DND-41 (cell line): ENCODE data around the gene WFDC10A.

Experiments
- ATAC-seq: fragments of 200-7000 bp; cut with Tn5 transposase; 3 replicates; pipeline ENCODE4 v1.9.1; 2021; ENCODE audit warnings: low read depth; ENCODE audit not compliant: insufficient read depth
- DNase-seq: peaks from one replicate; pipeline ENCODE4 v3.0.0-alpha.2; 2020
- H2AFZ ChIP-seq: 2 replicates; pipeline ENCODE4 v1.6.0; 2012; ENCODE audit warnings: low read depth, low read length
- H3K27ac ChIP-seq: 2 replicates; pipeline ENCODE4 v1.5.1; 2012; ENCODE audit warnings: low read length, inconsistent platforms
- H3K27me3 ChIP-seq: fragments of 200-600 bp; sonication (generic); 2 replicates; pipeline ENCODE4 v1.6.0; 2012; ENCODE audit warnings: low read length, mild to moderate bottlenecking, inconsistent platforms; ENCODE audit not compliant: insufficient read depth, poor library complexity
- H3K36me3 ChIP-seq: 2 replicates; pipeline ENCODE4 v1.5.1; 2012; ENCODE audit warnings: low read length, inconsistent platforms; ENCODE audit not compliant: insufficient read depth
- H3K4me1 ChIP-seq: 2 replicates; pipeline ENCODE4 v1.5.1; 2012; ENCODE audit warnings: mild to moderate bottlenecking, low read length; ENCODE audit not compliant: insufficient read depth
- H3K4me2 ChIP-seq: 2 replicates; pipeline ENCODE4 v1.6.0; 2012; ENCODE audit warnings: mild to moderate bottlenecking, moderate library complexity, low read length, inconsistent platforms; ENCODE audit not compliant: insufficient read depth
- H3K4me3 ChIP-seq, 2 experiments: fragments of 200-600 bp in 1 of 2; shearing (Covaris generic) in 1 of 2; 2 replicates each; pipeline ENCODE4 v1.5.1; 2012 to 2016; ENCODE audit warnings: inconsistent platforms in 2 of 2, low read length in 2 of 2, mild to moderate bottlenecking in 2 of 2, low read depth in 1 of 2, moderate library complexity in 1 of 2
- H3K79me2 ChIP-seq: 2 replicates; pipeline ENCODE4 v1.6.0; 2012; ENCODE audit warnings: low read length, inconsistent platforms; ENCODE audit not compliant: insufficient read depth
- H3K9ac ChIP-seq: 2 replicates; pipeline ENCODE4 v1.6.0; 2012; ENCODE audit warnings: low read depth, mild to moderate bottlenecking, inconsistent platforms, low read length, moderate library complexity
- H3K9me3 ChIP-seq: 2 replicates; pipeline ENCODE4 v1.5.1; 2012; ENCODE audit warnings: low read length, moderate library complexity, mild to moderate bottlenecking, inconsistent platforms; ENCODE audit not compliant: insufficient read depth, severe bottlenecking
- H4K20me1 ChIP-seq: 2 replicates; pipeline ENCODE4 v1.6.0; 2012; ENCODE audit warnings: low read length; ENCODE audit not compliant: insufficient read depth
- EZH2 ChIP-seq: IDR thresholded peaks from 3 replicates; pipeline ENCODE4 v1.6.1; 2012; ENCODE audit warnings: borderline replicate concordance, low read depth, mild to moderate bottlenecking, moderate library complexity, low read length, inconsistent platforms; ENCODE audit not compliant: severe bottlenecking
- TF ChIP-seq, protein P1 (sequence below): IDR thresholded peaks from 2 replicates; pipeline ENCODE4 v1.5.1; 2012; ENCODE audit warnings: borderline replicate concordance, low read length, moderate library complexity, mild to moderate bottlenecking; ENCODE audit not compliant: poor library complexity, severe bottlenecking; ENCODE audit errors: extremely low read depth

Gene WFDC10A

DNA sequence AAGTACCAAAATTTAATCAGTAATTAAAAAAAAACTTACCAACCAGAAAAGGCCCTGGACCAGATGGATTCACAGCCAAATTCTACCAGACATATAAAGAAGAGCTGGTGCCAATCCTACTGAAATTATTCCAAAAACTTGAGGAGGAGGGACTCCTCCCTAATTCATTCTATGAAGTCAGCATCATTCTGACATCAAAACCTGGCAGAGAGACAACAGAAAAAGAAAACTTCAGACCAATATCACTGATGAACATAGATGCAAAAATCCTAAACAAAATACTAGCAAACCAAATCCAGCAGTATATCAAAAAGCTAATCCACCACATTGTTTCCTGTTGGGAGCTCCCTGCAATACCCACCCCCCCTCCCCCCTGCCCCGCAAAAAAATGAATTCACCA, 40.6 kb downstream of the WFDC10A start, which contains the start of gene WFDC11:
Gene WFDC11 (minus strand): TSS at position 101 of the 400 bp plus-strand sequence. CDS start 19,639 bp downstream, outside the sequence.
- Histone ChIP-seq H3K9ac (no peak within 1 kb of the TSS), H3K36me3 (no peaks in the 10 kb centered on the region), H3K4me3 (no peak within 1 kb of the TSS), H3K79me2 (no peaks in the 10 kb centered on the region), H3K27ac (no peak within 1 kb of the TSS), H3K4me1 (no peaks in the 10 kb centered on the region), H3K27me3 (peaks cover 15% of the 10 kb centered on the region), H3K9me3 (no peaks in the 10 kb centered on the region), H4K20me1 (no peaks in the 10 kb centered on the region), H2AFZ (no peak within 1 kb of the TSS), H3K4me2 (no peak within 1 kb of the TSS)
- DNase-seq (no peak), ATAC-seq (no peak)
- TF ChIP-seq EZH2, result no peak
- TF ChIP-seq, protein P1, sequence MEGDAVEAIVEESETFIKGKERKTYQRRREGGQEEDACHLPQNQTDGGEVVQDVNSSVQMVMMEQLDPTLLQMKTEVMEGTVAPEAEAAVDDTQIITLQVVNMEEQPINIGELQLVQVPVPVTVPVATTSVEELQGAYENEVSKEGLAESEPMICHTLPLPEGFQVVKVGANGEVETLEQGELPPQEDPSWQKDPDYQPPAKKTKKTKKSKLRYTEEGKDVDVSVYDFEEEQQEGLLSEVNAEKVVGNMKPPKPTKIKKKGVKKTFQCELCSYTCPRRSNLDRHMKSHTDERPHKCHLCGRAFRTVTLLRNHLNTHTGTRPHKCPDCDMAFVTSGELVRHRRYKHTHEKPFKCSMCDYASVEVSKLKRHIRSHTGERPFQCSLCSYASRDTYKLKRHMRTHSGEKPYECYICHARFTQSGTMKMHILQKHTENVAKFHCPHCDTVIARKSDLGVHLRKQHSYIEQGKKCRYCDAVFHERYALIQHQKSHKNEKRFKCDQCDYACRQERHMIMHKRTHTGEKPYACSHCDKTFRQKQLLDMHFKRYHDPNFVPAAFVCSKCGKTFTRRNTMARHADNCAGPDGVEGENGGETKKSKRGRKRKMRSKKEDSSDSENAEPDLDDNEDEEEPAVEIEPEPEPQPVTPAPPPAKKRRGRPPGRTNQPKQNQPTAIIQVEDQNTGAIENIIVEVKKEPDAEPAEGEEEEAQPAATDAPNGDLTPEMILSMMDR, result no peak

DNA sequence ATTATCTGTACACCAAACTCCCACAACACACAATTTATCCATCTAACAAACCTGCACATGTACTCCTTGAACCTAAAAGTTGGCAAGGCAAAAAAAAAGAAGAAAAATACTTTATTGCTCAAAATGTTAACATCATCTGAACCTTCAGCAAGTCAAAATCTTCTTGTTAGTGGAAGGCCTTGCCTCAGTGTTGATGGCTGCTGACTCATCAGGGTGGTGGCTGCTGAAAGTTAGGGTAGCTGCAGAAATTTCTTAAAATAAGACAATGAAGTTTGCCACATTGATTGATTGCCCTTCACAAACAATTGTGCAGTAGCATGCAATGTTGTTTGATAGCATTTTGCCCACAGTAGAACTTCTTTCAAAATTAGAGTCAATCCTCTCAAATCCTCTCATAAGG, 43.2 kb downstream of the WFDC10A start:
- DNase-seq (no peak), ATAC-seq (no peak)
- Histone ChIP-seq H3K27me3 (peaks cover 8% of the 10 kb centered on the region), H3K27ac (no peak overlapping the region), H3K4me3 (no peak overlapping the region), H3K4me2 (no peak overlapping the region), H3K9me3 (no peaks in the 10 kb centered on the region), H3K36me3 (no peaks in the 10 kb centered on the region), H3K79me2 (no peaks in the 10 kb centered on the region), H3K4me1 (no peaks in the 10 kb centered on the region), H4K20me1 (no peaks in the 10 kb centered on the region), H3K9ac (no peak overlapping the region), H2AFZ (no peak overlapping the region)
- TF ChIP-seq, protein P1, result no peak
- TF ChIP-seq EZH2, result no peak

DNA sequence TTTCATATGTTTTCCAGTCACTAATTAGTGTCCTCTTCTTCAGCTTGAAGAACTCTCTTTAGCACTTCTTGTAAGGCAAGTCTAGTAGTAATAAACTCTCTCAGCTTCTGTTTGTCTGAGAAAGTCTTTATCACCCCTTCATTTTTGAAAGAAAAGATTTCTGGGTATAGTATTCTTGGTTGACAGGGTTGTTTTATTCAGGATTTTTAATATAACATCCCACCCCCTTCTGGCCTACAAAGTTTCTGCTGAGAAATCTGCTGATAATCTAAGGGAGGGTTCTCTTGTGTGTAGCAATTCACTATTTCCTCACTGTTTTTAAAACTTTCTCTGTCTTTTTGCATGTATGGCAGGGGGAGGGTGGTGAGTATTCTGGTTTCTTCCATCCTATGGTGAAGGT, 50.1 kb downstream of the WFDC10A start:
- no peak overlapping the region for H3K9ac ChIP-seq
- no peak for TF ChIP-seq EZH2
- TF ChIP-seq, protein P1, result no peak
- no peak for DNase-seq
- no peaks in the 10 kb centered on the region for H4K20me1 ChIP-seq
- H3K4me1 ChIP-seq, result no peaks in the 10 kb centered on the region
- no peak overlapping the region for H3K4me3 ChIP-seq
- no peaks in the 10 kb centered on the region for H3K27me3 ChIP-seq
- H2AFZ ChIP-seq, result no peak overlapping the region
- H3K36me3 ChIP-seq, result no peaks in the 10 kb centered on the region
- ATAC-seq, result no peak
- H3K4me2 ChIP-seq, result no peak overlapping the region
- no peak overlapping the region for H3K27ac ChIP-seq
- H3K9me3 ChIP-seq, result peaks cover 20% of the 10 kb centered on the region
- H3K79me2 ChIP-seq, result no peaks in the 10 kb centered on the region
